ENCODE results near the gene SLC8B1. TPM values are rescaled to one million over a fixed set of nuclear protein-coding genes. Genes with fewer than 3 reads are reported as not detected.

Gene SLC8B1
- total RNA-seq, 1 donor, result 19.5 TPM

DNA sequence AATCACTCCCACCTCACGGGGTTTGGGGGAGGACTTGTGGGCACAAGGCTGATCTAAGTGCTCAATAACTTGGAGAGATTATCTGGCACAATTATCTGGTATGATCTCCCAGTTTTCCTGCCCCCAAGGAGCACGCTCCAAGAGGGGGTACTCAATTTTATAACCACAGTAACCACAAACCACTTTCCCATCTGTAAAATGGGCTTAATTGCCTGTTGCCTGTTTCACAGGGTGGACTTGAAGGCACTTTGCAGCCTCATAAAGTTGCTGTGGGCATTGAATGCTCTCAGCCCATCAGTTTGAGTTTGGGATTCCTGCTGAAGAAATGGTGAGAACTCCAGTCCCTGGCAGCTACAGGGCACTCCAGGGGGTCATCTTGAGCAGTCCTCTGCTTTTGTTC lies 4.4 kb downstream of the SLC8B1 start:
- no peak for DNase-seq (ENCODE audit: insufficient read length, low spot score, missing footprints)
- TF ChIP-seq, protein P1, sequence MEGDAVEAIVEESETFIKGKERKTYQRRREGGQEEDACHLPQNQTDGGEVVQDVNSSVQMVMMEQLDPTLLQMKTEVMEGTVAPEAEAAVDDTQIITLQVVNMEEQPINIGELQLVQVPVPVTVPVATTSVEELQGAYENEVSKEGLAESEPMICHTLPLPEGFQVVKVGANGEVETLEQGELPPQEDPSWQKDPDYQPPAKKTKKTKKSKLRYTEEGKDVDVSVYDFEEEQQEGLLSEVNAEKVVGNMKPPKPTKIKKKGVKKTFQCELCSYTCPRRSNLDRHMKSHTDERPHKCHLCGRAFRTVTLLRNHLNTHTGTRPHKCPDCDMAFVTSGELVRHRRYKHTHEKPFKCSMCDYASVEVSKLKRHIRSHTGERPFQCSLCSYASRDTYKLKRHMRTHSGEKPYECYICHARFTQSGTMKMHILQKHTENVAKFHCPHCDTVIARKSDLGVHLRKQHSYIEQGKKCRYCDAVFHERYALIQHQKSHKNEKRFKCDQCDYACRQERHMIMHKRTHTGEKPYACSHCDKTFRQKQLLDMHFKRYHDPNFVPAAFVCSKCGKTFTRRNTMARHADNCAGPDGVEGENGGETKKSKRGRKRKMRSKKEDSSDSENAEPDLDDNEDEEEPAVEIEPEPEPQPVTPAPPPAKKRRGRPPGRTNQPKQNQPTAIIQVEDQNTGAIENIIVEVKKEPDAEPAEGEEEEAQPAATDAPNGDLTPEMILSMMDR (IDR thresholded peaks at IDR 0.05; ENCODE audit: extremely low read depth, low read depth, low read length), result no peak

DNA sequence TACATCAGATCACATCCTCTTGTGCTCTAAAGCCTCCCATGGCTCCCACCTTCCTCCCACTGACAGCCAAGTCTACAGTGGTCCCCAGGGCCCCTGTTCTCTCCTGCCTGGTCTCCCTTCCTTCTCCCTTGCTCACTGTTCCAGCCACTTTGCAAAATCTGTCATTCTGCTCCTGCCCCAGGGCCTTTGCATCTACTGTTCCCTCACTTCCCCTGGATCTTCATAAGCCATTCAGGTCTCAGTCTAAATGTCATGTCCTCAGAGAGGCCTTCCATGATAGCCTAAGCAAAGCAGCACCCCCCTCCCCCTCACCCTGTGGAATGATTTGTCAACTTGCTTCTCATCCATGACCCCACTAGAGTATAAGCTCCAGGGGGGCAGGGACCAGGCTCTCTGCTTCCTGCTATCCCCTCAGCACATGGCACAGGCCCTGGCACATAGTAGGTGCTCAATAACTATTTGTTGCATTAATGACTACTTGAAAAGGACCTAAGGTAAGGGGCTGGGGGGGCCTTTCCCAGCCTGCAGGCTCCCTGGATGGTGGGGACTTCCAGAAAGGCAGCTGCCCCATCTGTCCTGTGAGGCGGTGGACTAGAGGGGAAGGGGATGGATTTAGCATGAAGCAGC lies 5.0 kb downstream of the SLC8B1 start:
- Histone ChIP-seq H3K4me1 (ENCODE audit: insufficient read depth, low read length) (peaks cover 7% of the 10 kb centered on the region), H3K36me3 (ENCODE audit: insufficient read depth, low read length) (no peaks in the 10 kb centered on the region), H3K4me3 (ENCODE audit: insufficient read depth, low read length) (no peak overlapping the region), H3K27ac (ENCODE audit: low read depth, low read length) (no peak overlapping the region), H3K79me2 (ENCODE audit: insufficient read depth, low read length) (no peaks in the 10 kb centered on the region), H3K27me3 (ENCODE audit: insufficient read depth, low read length) (no peaks in the 10 kb centered on the region), H3K9me3 (ENCODE audit: low read depth, low read length) (no peaks in the 10 kb centered on the region), H2AFZ (ENCODE audit: low read length) (no peak overlapping the region), H4K20me1 (ENCODE audit: insufficient read depth, low read length) (no peaks in the 10 kb centered on the region), H3K4me2 (ENCODE audit: insufficient read depth, low read length) (no peak overlapping the region)
- TF ChIP-seq, protein P1 (IDR thresholded peaks at IDR 0.05; ENCODE audit: extremely low read depth, low read depth, low read length), result no peak
- DNase-seq (ENCODE audit: insufficient read length, low spot score, missing footprints), result no peak

More for the DNA sequence above, 4.4 kb downstream of the SLC8B1 start:
- no peak overlapping the region for H3K4me3 ChIP-seq (ENCODE audit: insufficient read depth, low read length)
- H3K4me1 ChIP-seq (ENCODE audit: insufficient read depth, low read length), result peaks cover 7% of the 10 kb centered on the region
- H3K4me2 ChIP-seq (ENCODE audit: insufficient read depth, low read length), result no peak overlapping the region
- H3K9me3 ChIP-seq (ENCODE audit: low read depth, low read length), result no peaks in the 10 kb centered on the region
- H3K79me2 ChIP-seq (ENCODE audit: insufficient read depth, low read length), result no peaks in the 10 kb centered on the region
- no peaks in the 10 kb centered on the region for H3K27me3 ChIP-seq (ENCODE audit: insufficient read depth, low read length)
- H2AFZ ChIP-seq (ENCODE audit: low read length), result no peak overlapping the region
- no peaks in the 10 kb centered on the region for H3K36me3 ChIP-seq (ENCODE audit: insufficient read depth, low read length)
- H3K27ac ChIP-seq (ENCODE audit: low read depth, low read length), result no peak overlapping the region
- no peaks in the 10 kb centered on the region for H4K20me1 ChIP-seq (ENCODE audit: insufficient read depth, low read length)

DNA sequence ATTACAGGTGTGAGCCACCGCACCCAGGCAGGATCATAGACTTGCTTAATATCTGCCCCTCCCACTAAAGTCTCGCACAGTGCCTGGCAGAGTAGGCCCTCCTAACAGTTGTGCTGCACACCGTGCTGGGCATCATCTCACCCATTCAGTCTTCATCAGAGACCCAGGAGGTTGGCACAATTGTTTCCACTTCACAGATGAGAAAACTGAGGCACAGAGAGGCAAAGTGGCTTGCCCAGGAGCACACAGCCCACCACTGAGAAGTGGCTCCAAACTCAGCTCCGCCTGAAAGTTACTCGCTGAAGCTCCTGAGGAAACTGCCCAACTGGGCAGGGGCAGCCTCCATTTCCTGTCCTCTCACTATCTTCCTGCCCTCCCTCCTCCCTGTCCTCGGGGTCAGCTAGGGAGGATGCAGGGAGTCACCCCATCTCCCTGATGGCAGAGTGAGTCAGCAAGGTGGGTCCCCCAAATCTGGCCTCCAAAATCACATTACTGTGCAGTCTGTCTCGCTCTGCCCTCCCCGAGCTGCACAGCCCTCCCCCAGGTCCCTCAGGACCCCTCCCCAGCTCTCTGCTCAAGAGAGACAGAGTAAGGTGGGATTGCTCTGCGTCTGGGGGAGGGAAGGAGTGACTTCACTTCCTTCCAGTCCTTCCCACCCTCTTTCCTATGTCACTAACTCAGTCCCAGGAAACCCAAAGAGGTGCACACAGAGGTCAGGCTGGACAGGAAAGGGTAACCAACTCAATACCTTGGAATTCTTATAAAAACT lies 5.7 kb downstream of the SLC8B1 start:
- TF ChIP-seq, protein P1 (IDR thresholded peaks at IDR 0.05; ENCODE audit: extremely low read depth, low read depth, low read length), result no peak
- Histone ChIP-seq H3K27me3 (ENCODE audit: insufficient read depth, low read length) (no peaks in the 10 kb centered on the region), H3K79me2 (ENCODE audit: insufficient read depth, low read length) (no peaks in the 10 kb centered on the region), H4K20me1 (ENCODE audit: insufficient read depth, low read length) (no peaks in the 10 kb centered on the region), H3K4me1 (ENCODE audit: insufficient read depth, low read length) (peaks cover 3% of the 10 kb centered on the region), H3K36me3 (ENCODE audit: insufficient read depth, low read length) (no peaks in the 10 kb centered on the region), H3K4me2 (ENCODE audit: insufficient read depth, low read length) (no peak overlapping the region), H3K9me3 (ENCODE audit: low read depth, low read length) (no peaks in the 10 kb centered on the region), H3K27ac (ENCODE audit: low read depth, low read length) (no peak overlapping the region), H3K4me3 (ENCODE audit: insufficient read depth, low read length) (no peak overlapping the region), H2AFZ (ENCODE audit: low read length) (no peak overlapping the region)
- no peak for DNase-seq (ENCODE audit: insufficient read length, low spot score, missing footprints)

DNA sequence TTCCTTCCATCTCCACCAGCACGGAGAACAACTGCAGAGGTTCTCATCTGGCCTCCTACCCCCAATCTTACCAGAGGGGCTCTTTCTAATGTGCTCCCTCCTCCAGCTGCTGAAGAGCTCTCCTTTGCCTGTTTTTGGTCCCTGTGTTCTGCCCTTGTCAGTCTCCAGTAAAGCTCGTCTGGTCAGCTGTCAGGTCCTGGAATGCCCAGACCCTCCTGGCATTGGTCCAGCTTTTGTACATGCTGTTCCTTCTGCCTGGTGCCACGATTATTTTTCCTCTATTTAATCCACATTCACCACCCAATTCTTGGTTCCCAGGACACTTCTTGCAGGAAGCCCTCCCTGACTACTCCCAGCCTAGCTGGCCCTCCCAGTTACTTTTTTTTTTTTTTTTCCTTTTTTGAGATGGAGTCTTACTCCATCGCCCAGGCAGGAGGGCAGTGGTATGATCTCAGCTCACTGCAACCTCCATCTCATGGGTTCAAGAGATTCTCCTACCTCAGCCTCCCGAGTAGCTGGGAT lies 6.5 kb downstream of the SLC8B1 start:
- no peaks in the 10 kb centered on the region for H3K79me2 ChIP-seq (ENCODE audit: insufficient read depth, low read length)

More for the DNA sequence above, 6.5 kb downstream of the SLC8B1 start:
- Histone ChIP-seq H2AFZ (ENCODE audit: low read length) (no peak overlapping the region), H3K36me3 (ENCODE audit: insufficient read depth, low read length) (no peaks in the 10 kb centered on the region), H4K20me1 (ENCODE audit: insufficient read depth, low read length) (no peaks in the 10 kb centered on the region), H3K4me1 (ENCODE audit: insufficient read depth, low read length) (no peaks in the 10 kb centered on the region), H3K27ac (ENCODE audit: low read depth, low read length) (no peak overlapping the region), H3K27me3 (ENCODE audit: insufficient read depth, low read length) (no peaks in the 10 kb centered on the region), H3K4me2 (ENCODE audit: insufficient read depth, low read length) (no peak overlapping the region), H3K9me3 (ENCODE audit: low read depth, low read length) (no peaks in the 10 kb centered on the region), H3K4me3 (ENCODE audit: insufficient read depth, low read length) (no peak overlapping the region)
- TF ChIP-seq, protein P1 (IDR thresholded peaks at IDR 0.05; ENCODE audit: extremely low read depth, low read depth, low read length), result no peak
- no peak for DNase-seq (ENCODE audit: insufficient read length, low spot score, missing footprints)
